DND-41 (cell line): ENCODE measurements around the gene NTN1.

Experiments
- ATAC-seq: fragments of 200-7000 bp; cut with Tn5 transposase; 3 replicates; pipeline ENCODE4 v1.9.1; 2021; ENCODE audit warnings: low read depth; ENCODE audit not compliant: insufficient read depth
- DNase-seq: peaks from one replicate; pipeline ENCODE4 v3.0.0-alpha.2; 2020
- H2AFZ ChIP-seq: 2 replicates; pipeline ENCODE4 v1.6.0; 2012; ENCODE audit warnings: low read depth, low read length
- H3K27ac ChIP-seq: 2 replicates; pipeline ENCODE4 v1.5.1; 2012; ENCODE audit warnings: low read length, inconsistent platforms
- H3K27me3 ChIP-seq: fragments of 200-600 bp; sonication (generic); 2 replicates; pipeline ENCODE4 v1.6.0; 2012; ENCODE audit warnings: low read length, mild to moderate bottlenecking, inconsistent platforms; ENCODE audit not compliant: insufficient read depth, poor library complexity
- H3K36me3 ChIP-seq: 2 replicates; pipeline ENCODE4 v1.5.1; 2012; ENCODE audit warnings: low read length, inconsistent platforms; ENCODE audit not compliant: insufficient read depth
- H3K4me1 ChIP-seq: 2 replicates; pipeline ENCODE4 v1.5.1; 2012; ENCODE audit warnings: mild to moderate bottlenecking, low read length; ENCODE audit not compliant: insufficient read depth
- H3K4me2 ChIP-seq: 2 replicates; pipeline ENCODE4 v1.6.0; 2012; ENCODE audit warnings: mild to moderate bottlenecking, moderate library complexity, low read length, inconsistent platforms; ENCODE audit not compliant: insufficient read depth
- H3K4me3 ChIP-seq, 2 experiments: fragments of 200-600 bp in 1 of 2; shearing (Covaris generic) in 1 of 2; 2 replicates each; pipeline ENCODE4 v1.5.1; 2012 to 2016; ENCODE audit warnings: inconsistent platforms in 2 of 2, low read length in 2 of 2, mild to moderate bottlenecking in 2 of 2, low read depth in 1 of 2, moderate library complexity in 1 of 2
- H3K79me2 ChIP-seq: 2 replicates; pipeline ENCODE4 v1.6.0; 2012; ENCODE audit warnings: low read length, inconsistent platforms; ENCODE audit not compliant: insufficient read depth
- H3K9ac ChIP-seq: 2 replicates; pipeline ENCODE4 v1.6.0; 2012; ENCODE audit warnings: low read depth, mild to moderate bottlenecking, inconsistent platforms, low read length, moderate library complexity
- H3K9me3 ChIP-seq: 2 replicates; pipeline ENCODE4 v1.5.1; 2012; ENCODE audit warnings: low read length, moderate library complexity, mild to moderate bottlenecking, inconsistent platforms; ENCODE audit not compliant: insufficient read depth, severe bottlenecking
- H4K20me1 ChIP-seq: 2 replicates; pipeline ENCODE4 v1.6.0; 2012; ENCODE audit warnings: low read length; ENCODE audit not compliant: insufficient read depth
- CTCF ChIP-seq: IDR thresholded peaks from 2 replicates; pipeline ENCODE4 v1.5.1; 2012; ENCODE audit warnings: borderline replicate concordance, low read length, moderate library complexity, mild to moderate bottlenecking; ENCODE audit not compliant: poor library complexity, severe bottlenecking; ENCODE audit errors: extremely low read depth
- EZH2 ChIP-seq: IDR thresholded peaks from 3 replicates; pipeline ENCODE4 v1.6.1; 2012; ENCODE audit warnings: borderline replicate concordance, low read depth, mild to moderate bottlenecking, moderate library complexity, low read length, inconsistent platforms; ENCODE audit not compliant: severe bottlenecking

The NTN1 gene

GRCh38 chr17:9239246-9239792, 218.0 kb downstream of the NTN1 start:
- ATAC-seq = 0 out of 3 replicates have a peak, but pooled peaks have one; percentile 31
- H3K4me1 ChIP-seq = no peaks in the 10 kb centered on the region
- H3K9ac ChIP-seq = no peak overlapping the region

GRCh38 chr17:9239793-9240658, 218.7 kb downstream of the NTN1 start:
- Histone ChIP-seq H4K20me1 (no peaks in the 10 kb centered on the region; the same call in none of the 2 replicates), H3K36me3 (no peaks in the 10 kb centered on the region), H3K79me2 (no peaks in the 10 kb centered on the region), H3K4me2 (no peak overlapping the region), H3K4me1 (no peaks in the 10 kb centered on the region), H2AFZ (no peak overlapping the region), H3K27ac (no peak overlapping the region), H3K9me3 (no peaks in the 10 kb centered on the region), H3K9ac (no peak overlapping the region), H3K4me3 (no peak overlapping the region), H3K27me3 (no peaks in the 10 kb centered on the region)
- DNase-seq (peak; percentile 51), ATAC-seq (peak; percentile 62)
- no peak for TF ChIP-seq CTCF
- no peak for TF ChIP-seq EZH2

More at GRCh38 chr17:9239246-9239792, 218.0 kb downstream of the NTN1 start:
- H2AFZ ChIP-seq = no peak overlapping the region
- H3K36me3 ChIP-seq = no peaks in the 10 kb centered on the region
- no peak for DNase-seq
- H3K27ac ChIP-seq = no peak overlapping the region
- no peak for TF ChIP-seq CTCF
- no peak for TF ChIP-seq EZH2
- no peak overlapping the region for H3K4me3 ChIP-seq
- H4K20me1 ChIP-seq = no peaks in the 10 kb centered on the region; the same call in none of the 2 replicates
- no peak overlapping the region for H3K4me2 ChIP-seq
- no peaks in the 10 kb centered on the region for H3K9me3 ChIP-seq
- H3K27me3 ChIP-seq = no peaks in the 10 kb centered on the region
- H3K79me2 ChIP-seq = no peaks in the 10 kb centered on the region

GRCh38 chr17:9240659-9241370, 219.5 kb downstream of the NTN1 start:
- ATAC-seq (peak; percentile 13; the same call in 1 of the 3 replicates), DNase-seq (no peak)
- Histone ChIP-seq H3K4me2 (no peak overlapping the region), H4K20me1 (no peaks in the 10 kb centered on the region; the same call in none of the 2 replicates), H2AFZ (no peak overlapping the region), H3K27me3 (no peaks in the 10 kb centered on the region), H3K4me3 (no peak overlapping the region), H3K9ac (no peak overlapping the region), H3K9me3 (no peaks in the 10 kb centered on the region), H3K27ac (no peak overlapping the region), H3K4me1 (no peaks in the 10 kb centered on the region), H3K79me2 (no peaks in the 10 kb centered on the region), H3K36me3 (no peaks in the 10 kb centered on the region)
- TF ChIP-seq CTCF = no peak
- no peak for TF ChIP-seq EZH2
